SK-N-MC (cell line): ENCODE results near the gene SIPA1L3.

Experiments
- EZH2 ChIP-seq: fragments of 200-600 bp; sonication (generic); IDR thresholded peaks from one replicate; pipeline ENCODE4 v1.6.1; 2017; ENCODE audit warnings: antibody characterized with exemption
- FOXP2 ChIP-seq: optimal IDR thresholded peaks from 2 replicates; pipeline ENCODE3; 2011; ENCODE audit warnings: mild to moderate bottlenecking, moderate library complexity; ENCODE audit not compliant: insufficient read depth; ENCODE audit errors: extremely low read length, control extremely low read depth
- POLR2AphosphoS5 ChIP-seq: IDR thresholded peaks from 2 replicates; pipeline ENCODE4 v1.6.1; 2012; ENCODE audit warnings: mild to moderate bottlenecking, low read depth, low read length, borderline replicate concordance

GRCh38 chr19:38206928-38207327 is 299.9 kb downstream of the SIPA1L3 start:
- TF ChIP-seq EZH2 (no peak), POLR2AphosphoS5 (no peak), FOXP2 (no peak)
